Breast epithelium (tissue), 4 donors: ENCODE results near the gene TATDN2. TPM values are rescaled to one million over a fixed set of nuclear protein-coding genes. Genes with fewer than 3 reads are reported as not detected.
A peak's percentile ranks its signal among the peaks of the same experiment; 100 is the strongest.

Experiments used
- DNase-seq, 2 donors: peaks; one replicate each; pipeline ENCODE4 v3.0.0-alpha.2; 2019; ENCODE audit warnings: low spot score in 2 of 2
- H3K27ac ChIP-seq, 2 donors: fragments of 200-600 bp; sonication (generic) in 1 of 2; one replicate each; pipeline ENCODE4 v1.5.1; 2016 to 2019; ENCODE audit warnings: mild to moderate bottlenecking in 1 of 2
- H3K27me3 ChIP-seq, 2 donors: fragments of 200-600 bp; sonication (generic) in 1 of 2; one replicate each; pipeline versions ENCODE4 v1.5.1 to v1.6.0; 2017 to 2019; ENCODE audit warnings: control low read depth in 1 of 2, mild to moderate bottlenecking in 1 of 2
- H3K36me3 ChIP-seq: fragments of 200-600 bp; one replicate; pipeline ENCODE4 v1.5.1; 2019
- H3K4me1 ChIP-seq, 2 donors: fragments of 200-600 bp; sonication (generic); one replicate each; pipeline ENCODE4 v1.5.1; 2016 to 2019; ENCODE audit warnings: control low read depth in 1 of 2
- H3K4me3 ChIP-seq, 3 donors: fragments of 200-600 bp; sonication (generic); 1 replicate in 2 of 3; 2 replicates in 1 of 3; pipeline ENCODE4 v1.5.1; 2016 to 2019; ENCODE audit warnings: mild to moderate bottlenecking in 3 of 3, moderate library complexity in 2 of 3
- H3K9me3 ChIP-seq, 2 donors: fragments of 200-600 bp; sonication (generic) in 1 of 2; one replicate each; pipeline ENCODE4 v1.5.1; 2016 to 2019; ENCODE audit warnings: control low read depth in 1 of 2
- CTCF ChIP-seq, 3 donors: fragments of 450-650 bp; IDR thresholded peaks; one replicate each; pipeline ENCODE4 v1.5.1; 2016 to 2017; ENCODE audit warnings: antibody characterized with exemption in 3 of 3, mild to moderate bottlenecking in 3 of 3, moderate library complexity in 3 of 3
- POLR2A ChIP-seq: fragments of 450-650 bp; IDR thresholded peaks from one replicate; pipeline ENCODE4 v1.6.1; 2016; ENCODE audit warnings: antibody characterized with exemption, mild to moderate bottlenecking, moderate library complexity
- POLR2AphosphoS5 ChIP-seq, 3 donors: sonication (generic); formaldehyde crosslinking; IDR thresholded peaks; one replicate each; pipeline ENCODE4 v1.6.1; 2017; ENCODE audit warnings: antibody characterized with exemption in 3 of 3
- intact Hi-C: fragments of 100-400 bp; cut with DNase I; formaldehyde crosslinking; loops from one replicate; pipeline ENCODE4 v1.15.1; 2023; ENCODE audit warnings: low total_unique reads
- total RNA-seq, 3 donors: library from RNA; depleted of rRNA; stranded (reverse); fragments of >200 nt; gene quantifications; one replicate each; pipeline ENCODE4 v1.1.0, GENCODE V29; 2016

TATDN2 gene
- total RNA-seq, 3 donors from 2014 or later: 14.6 to 19.3 (median 18.7) TPM

- H3K27me3 ChIP-seq: no peaks in the 10 kb centered on the region
- intact Hi-C loops: no loop called here
- no peaks in the 10 kb centered on the region for H3K9me3 ChIP-seq
- no peaks in the 10 kb centered on the region for H3K36me3 ChIP-seq
- no peak for DNase-seq
- H3K27ac ChIP-seq: peak overlapping the region in 1 of 2 donors; percentile 7
- no peak for TF ChIP-seq POLR2A
- TF ChIP-seq POLR2AphosphoS5 (IDR thresholded peaks at IDR 0.05): no peak
- TF ChIP-seq CTCF (IDR thresholded peaks at IDR 0.05): no peak
- no peaks in the 10 kb centered on the region for H3K4me1 ChIP-seq
- no peak overlapping the region for H3K4me3 ChIP-seq
Observed at GRCh38 chr3:10223676-10224639, 24.3 kb upstream of the TATDN2 start.

- TF ChIP-seq CTCF (IDR thresholded peaks at IDR 0.05) (peak; percentile 40 to 89 (median 82)), POLR2AphosphoS5 (IDR thresholded peaks at IDR 0.05) (peak; percentile 74 to 88 (median 77)), POLR2A (no peak)
- no peaks in the 10 kb centered on the region for H3K36me3 ChIP-seq
- peak; percentile 64 to 67 for DNase-seq
- H3K4me1 ChIP-seq: no peaks in the 10 kb centered on the region
- H3K27me3 ChIP-seq: no peaks in the 10 kb centered on the region
- H3K27ac ChIP-seq: no peak overlapping the region
- no peaks in the 10 kb centered on the region for H3K9me3 ChIP-seq
- no peak overlapping the region for H3K4me3 ChIP-seq
- intact Hi-C loops: no loop called here
Observed at GRCh38 chr3:10224794-10225665, 23.2 kb upstream of the TATDN2 start.

- intact Hi-C loops: no loop called here
Observed at GRCh38 chr3:10226293-10226692, 22.0 kb upstream of the TATDN2 start.

GRCh38 chr3:10228248-10228950 is 19.9 kb upstream of the TATDN2 start:
- Histone ChIP-seq H3K4me1 (no peaks in the 10 kb centered on the region), H3K9me3 (no peaks in the 10 kb centered on the region), H3K27me3 (no peaks in the 10 kb centered on the region), H3K36me3 (no peaks in the 10 kb centered on the region), H3K27ac (no peak overlapping the region), H3K4me3 (no peak overlapping the region)
- no peak for DNase-seq
- TF ChIP-seq POLR2A (no peak), POLR2AphosphoS5 (IDR thresholded peaks at IDR 0.05) (no peak), CTCF (IDR thresholded peaks at IDR 0.05) (no peak)
- intact Hi-C loops: no loop called here

More at GRCh38 chr3:10226293-10226692, 22.0 kb upstream of the TATDN2 start:
- no peaks in the 10 kb centered on the region for H3K27me3 ChIP-seq
- H3K36me3 ChIP-seq: no peaks in the 10 kb centered on the region
- H3K4me1 ChIP-seq: no peaks in the 10 kb centered on the region
- no peaks in the 10 kb centered on the region for H3K9me3 ChIP-seq
- H3K4me3 ChIP-seq: no peak overlapping the region
- no peak for DNase-seq
- TF ChIP-seq CTCF (IDR thresholded peaks at IDR 0.05) (no peak), POLR2A (no peak), POLR2AphosphoS5 (IDR thresholded peaks at IDR 0.05) (no peak)
- H3K27ac ChIP-seq: no peak overlapping the region
